Activated naive CD4-positive, alpha-beta T cell treated with anti-CD3 and anti-CD28 coated beads for 36 hours (primary cell): ENCODE data around the gene SKI. TPM values are rescaled to one million over a fixed set of nuclear protein-coding genes. Genes with fewer than 3 reads are reported as not detected.

ENCODE experiments used
- CTCF ChIA-PET: fragments of 350-600 bp; sonication (Branson Sonifier 250); formaldehyde crosslinking; loops from one replicate; lab custom pipeline; 2021; ENCODE audit warnings: antibody characterized with exemption; lab: Charles Lee
- DNase-seq: peaks from one replicate; pipeline ENCODE4 v3.0.0-alpha.2; 2020
- H3K27ac Mint-ChIP-seq: one replicate; pipeline ENCODE4 v1.8.0; 2021; ENCODE audit warnings: mild to moderate bottlenecking, mixed read lengths
- H3K27me3 Mint-ChIP-seq: one replicate; pipeline ENCODE4 v1.8.0; 2021; ENCODE audit warnings: low read depth, mixed read lengths
- H3K36me3 Mint-ChIP-seq: one replicate; pipeline ENCODE4 v1.8.0; 2021; ENCODE audit warnings: low read depth, mixed read lengths
- H3K4me1 Mint-ChIP-seq: one replicate; pipeline ENCODE4 v1.8.0; 2021; ENCODE audit warnings: low read depth, mixed read lengths
- H3K4me3 Mint-ChIP-seq: one replicate; pipeline ENCODE4 v1.8.0; 2021; ENCODE audit warnings: mild to moderate bottlenecking, moderate library complexity, mixed read lengths
- H3K9me3 Mint-ChIP-seq: one replicate; pipeline ENCODE4 v1.8.0; 2021; ENCODE audit warnings: mixed read lengths
- intact Hi-C: fragments of 100-400 bp; cut with micrococcal nuclease; formaldehyde crosslinking; loops from one replicate; pipeline ENCODE4 v1.15.1; 2023
- total RNA-seq, 2 experiments: library from RNA; stranded (reverse); gene quantifications; one replicate each; pipeline ENCODE4 v1.2.3, GENCODE V29; 2021

SKI gene
- total RNA-seq, 2 experiments from 2014 or later = 25.5 to 26.3 TPM

DNA sequence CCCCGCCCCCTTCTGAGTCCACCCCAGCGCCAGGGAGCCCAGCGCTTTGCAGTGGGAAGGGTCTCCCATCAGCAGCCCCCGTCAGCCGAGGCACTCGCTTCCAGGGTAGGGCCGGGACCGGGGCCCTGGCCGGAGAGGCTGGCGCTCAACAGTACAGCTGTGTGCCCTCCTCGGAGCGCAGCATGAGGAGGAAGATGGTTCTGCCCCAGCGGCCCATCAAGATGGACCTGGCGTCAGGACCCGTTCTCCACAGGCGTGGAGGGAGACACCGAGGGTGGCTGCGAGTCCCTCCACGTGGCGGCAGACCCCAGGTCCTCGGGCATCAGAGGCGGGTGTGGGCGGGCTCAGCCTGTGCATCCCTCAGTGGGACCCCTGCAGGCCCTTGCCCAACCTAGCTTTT lies 109.0 kb downstream of the SKI start:
- no peaks in the 10 kb centered on the region for H3K36me3 Mint-ChIP-seq
- H3K4me3 Mint-ChIP-seq = no peak overlapping the region
- intact Hi-C loops = no loop called here
- no peaks in the 10 kb centered on the region for H3K4me1 Mint-ChIP-seq
- DNase-seq = no peak
- CTCF ChIA-PET = interaction anchor here (0.5 kb wide), 1 partner anchor 74 kb away, joined by 3 read pairs; no protein-coding TSS in a partner anchor
- no peak overlapping the region for H3K27ac Mint-ChIP-seq
- no peaks in the 10 kb centered on the region for H3K9me3 Mint-ChIP-seq
- no peaks in the 10 kb centered on the region for H3K27me3 Mint-ChIP-seq

DNA sequence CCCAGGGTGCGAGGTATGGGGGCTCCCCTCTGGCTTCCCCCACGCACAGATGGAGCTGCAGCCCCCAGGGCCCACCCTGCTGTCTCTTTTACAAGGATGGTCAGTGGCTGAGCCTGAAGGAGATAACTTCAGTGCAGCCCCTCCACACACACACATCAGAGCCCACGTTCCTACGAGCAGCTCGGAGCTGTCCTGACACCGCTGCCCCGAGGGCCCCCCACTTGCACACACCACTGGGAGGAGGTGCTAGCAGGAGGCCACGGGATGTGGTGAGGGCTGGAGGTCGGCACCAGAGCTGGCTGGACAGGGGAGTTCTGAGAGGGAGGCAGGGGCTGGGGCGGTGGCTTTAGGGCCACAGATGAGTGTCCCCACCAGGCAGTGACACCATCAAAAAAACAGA lies 109.4 kb downstream of the SKI start:
- no peaks in the 10 kb centered on the region for H3K9me3 Mint-ChIP-seq
- H3K36me3 Mint-ChIP-seq = no peaks in the 10 kb centered on the region
- no peaks in the 10 kb centered on the region for H3K4me1 Mint-ChIP-seq
- no peaks in the 10 kb centered on the region for H3K27me3 Mint-ChIP-seq
- H3K27ac Mint-ChIP-seq = no peak overlapping the region
- CTCF ChIA-PET = interaction anchor here (0.5 kb wide), 1 partner anchor 75 kb away, joined by 3 read pairs; no protein-coding TSS in a partner anchor
- no peak for DNase-seq
- intact Hi-C loops = no loop called here
- no peak overlapping the region for H3K4me3 Mint-ChIP-seq

DNA sequence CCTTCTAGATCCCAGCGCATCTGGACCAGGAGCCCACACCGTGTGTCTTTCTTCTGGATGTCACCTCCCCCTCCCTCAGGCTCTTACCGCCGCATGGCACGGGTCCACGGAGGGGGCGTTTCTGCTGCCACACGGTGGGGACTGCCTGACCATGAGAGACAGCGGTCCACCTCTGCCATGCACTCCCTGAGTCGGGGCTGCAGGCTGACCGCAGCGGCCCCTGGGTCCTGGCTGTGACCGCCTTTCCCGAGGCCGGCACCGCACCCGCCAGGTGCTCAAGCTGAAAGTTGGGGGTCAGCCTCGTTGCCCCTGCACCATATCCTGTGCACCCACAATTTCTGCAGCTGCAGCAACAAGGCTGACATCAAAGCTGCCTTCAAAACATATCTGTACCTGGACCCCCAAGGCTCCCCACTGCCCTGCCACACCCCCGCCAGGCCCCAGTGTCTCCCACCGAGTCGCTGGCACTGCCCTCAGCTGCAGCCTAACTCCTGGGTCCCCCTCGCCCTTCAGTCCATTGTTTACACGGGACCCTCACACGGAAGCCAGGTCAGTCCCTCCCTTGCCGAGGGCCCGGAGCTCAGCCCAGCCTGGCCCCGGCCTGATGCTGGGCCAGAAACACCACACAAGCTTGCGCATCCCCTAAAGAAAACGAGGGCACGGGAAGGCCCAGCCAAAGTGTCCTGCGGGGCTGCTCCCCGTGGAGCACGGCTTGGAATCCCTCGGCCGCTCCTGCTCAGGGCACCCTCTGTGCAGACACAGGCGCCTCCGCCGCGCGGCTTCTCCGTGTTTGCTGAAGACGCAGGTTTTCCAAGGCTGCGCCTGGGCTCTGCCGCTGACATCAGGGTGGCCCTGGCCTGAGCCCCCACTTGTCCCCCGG lies 111.3 kb downstream of the SKI start:
- H3K36me3 Mint-ChIP-seq = no peaks in the 10 kb centered on the region
- H3K4me3 Mint-ChIP-seq = no peak overlapping the region
- CTCF ChIA-PET = no interaction called here
- H3K27ac Mint-ChIP-seq = no peak overlapping the region
- H3K9me3 Mint-ChIP-seq = no peaks in the 10 kb centered on the region
- intact Hi-C loops = no loop called here
- no peak for DNase-seq
- no peaks in the 10 kb centered on the region for H3K27me3 Mint-ChIP-seq
- no peaks in the 10 kb centered on the region for H3K4me1 Mint-ChIP-seq

DNA sequence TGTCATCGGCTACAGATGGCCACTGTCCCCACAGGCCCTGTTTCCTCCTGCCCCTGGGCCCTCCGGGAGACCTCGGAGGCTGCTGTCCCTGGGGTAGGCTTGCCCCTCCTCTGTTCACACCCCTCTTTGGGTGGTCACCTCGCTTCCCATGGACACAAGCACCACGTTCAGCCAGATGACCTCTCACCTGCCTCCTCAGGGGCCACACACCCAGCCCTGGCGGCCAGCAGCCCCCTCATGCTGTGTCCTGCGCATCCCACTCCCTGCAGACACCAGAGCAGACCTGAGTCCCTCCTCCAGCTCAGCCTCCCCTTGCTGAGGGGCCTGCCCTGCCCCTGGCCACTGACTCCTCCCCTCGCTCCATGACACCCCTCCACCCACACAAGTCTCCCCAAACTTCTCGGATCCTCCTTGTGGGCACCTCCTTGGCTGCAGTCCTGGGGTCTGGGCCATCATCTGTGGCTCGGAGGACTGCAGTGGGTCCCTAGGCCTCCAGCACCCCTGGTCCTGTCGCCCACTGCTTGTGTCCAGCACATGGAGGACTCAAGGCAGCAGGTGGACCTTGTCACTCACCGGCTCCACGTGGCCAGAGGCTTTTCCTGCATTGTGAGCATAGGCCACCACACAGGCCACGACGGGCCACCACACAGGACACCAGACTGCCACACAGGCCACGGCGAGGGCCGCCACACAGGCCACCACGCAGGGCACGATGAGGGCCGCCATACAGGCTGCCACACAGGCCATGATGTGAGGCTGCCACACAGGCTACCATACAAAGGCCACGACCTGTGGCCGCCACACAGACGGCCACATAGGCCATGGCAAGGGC lies 112.2 kb downstream of the SKI start:
- Mint-ChIP-seq H3K4me3 (no peak overlapping the region), H3K36me3 (no peaks in the 10 kb centered on the region), H3K4me1 (no peaks in the 10 kb centered on the region), H3K27ac (no peak overlapping the region), H3K27me3 (no peaks in the 10 kb centered on the region), H3K9me3 (no peaks in the 10 kb centered on the region)
- CTCF ChIA-PET = no interaction called here
- intact Hi-C loops = no loop called here
- DNase-seq = no peak

DNA sequence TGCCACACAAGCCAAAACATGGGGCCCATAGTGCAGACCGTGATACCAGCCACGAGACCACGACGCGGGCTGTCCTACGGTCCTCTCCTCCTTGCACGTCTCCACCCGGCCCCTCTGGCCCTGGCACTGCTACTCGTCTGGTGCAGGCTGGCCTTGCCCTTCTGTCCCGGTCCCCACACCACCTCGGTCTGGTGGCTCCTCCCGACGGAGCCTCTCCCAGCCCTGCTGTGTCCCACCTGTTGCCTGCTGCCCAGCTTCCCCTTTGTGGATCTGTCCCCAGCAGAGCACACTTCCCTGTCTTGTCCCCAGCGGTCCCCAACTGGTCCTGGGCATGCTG lies 112.8 kb downstream of the SKI start:
- intact Hi-C loops = no loop called here
- Mint-ChIP-seq H3K4me1 (no peaks in the 10 kb centered on the region), H3K36me3 (no peaks in the 10 kb centered on the region), H3K4me3 (no peak overlapping the region), H3K27ac (no peak overlapping the region), H3K9me3 (no peaks in the 10 kb centered on the region), H3K27me3 (no peaks in the 10 kb centered on the region)
- CTCF ChIA-PET = no interaction called here
- DNase-seq = no peak

DNA sequence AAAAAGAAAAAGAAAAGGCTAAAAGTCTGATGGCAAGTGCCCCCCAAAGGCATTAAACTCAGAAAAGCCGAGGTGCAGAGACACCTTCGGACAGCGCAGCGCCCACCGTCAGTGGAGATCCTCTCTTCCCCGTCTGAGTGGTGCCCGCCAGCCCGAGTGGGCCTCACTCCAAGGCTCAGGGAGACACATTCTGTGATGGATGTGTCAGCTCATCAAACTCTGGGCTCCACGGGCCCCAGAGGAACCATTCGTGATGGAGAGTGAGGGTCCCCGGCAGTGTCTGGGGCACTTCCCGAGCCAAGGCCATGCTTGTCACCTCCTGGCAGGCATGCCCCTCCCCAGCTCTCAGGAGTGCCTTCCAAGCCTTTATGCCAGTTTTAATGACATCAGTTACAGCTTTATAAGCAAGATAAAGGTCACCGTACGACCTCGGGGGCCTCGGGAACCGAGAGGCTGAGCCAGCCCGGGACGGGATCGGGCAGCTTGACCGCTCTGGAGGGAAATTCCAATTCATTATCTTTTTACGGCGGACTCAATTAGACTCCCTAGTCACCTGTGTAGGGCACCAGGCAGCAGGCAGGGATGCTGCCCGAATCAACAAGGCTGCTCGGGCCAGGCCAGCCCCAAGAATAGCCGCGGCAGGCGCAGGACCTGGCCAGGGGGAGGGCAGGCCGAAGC lies 113.7 kb downstream of the SKI start:
- Mint-ChIP-seq H3K27ac (no peak overlapping the region), H3K4me1 (no peaks in the 10 kb centered on the region), H3K4me3 (no peak overlapping the region), H3K27me3 (no peaks in the 10 kb centered on the region), H3K9me3 (no peaks in the 10 kb centered on the region), H3K36me3 (no peaks in the 10 kb centered on the region)
- CTCF ChIA-PET = no interaction called here
- intact Hi-C loops = no loop called here
- no peak for DNase-seq

DNA sequence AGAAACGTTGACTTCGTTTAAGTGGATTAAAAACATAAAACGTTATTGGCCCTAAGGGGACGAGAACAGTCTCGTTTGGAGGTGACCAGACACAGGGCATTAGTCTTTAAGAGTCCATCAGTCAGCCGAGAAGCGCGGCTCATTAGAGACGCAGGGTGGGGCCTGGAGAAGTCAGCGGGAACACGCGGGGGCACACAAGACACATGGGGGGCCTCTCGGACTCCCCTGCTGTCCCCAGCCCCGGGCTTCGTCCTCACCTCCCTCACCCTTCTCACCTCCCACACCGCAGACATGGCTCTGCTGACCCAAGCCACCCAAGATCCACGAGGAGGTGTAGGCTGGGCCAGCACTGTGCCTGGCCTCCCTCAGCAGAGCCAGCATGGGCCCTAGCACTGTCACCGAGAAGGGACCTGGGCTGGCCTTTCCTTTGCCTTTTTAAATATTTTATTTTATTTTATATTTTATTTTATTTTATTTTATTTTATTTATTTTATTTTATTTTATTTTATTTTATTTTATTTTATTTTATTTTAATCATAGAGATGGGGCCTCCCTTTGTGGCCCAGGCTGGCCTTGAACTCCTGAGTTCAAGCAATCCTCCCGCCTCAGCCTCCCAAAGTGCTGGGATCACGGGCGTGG lies 114.4 kb downstream of the SKI start:
- CTCF ChIA-PET = no interaction called here
- Mint-ChIP-seq H3K36me3 (no peaks in the 10 kb centered on the region), H3K4me3 (no peak overlapping the region), H3K9me3 (no peaks in the 10 kb centered on the region), H3K27me3 (no peaks in the 10 kb centered on the region), H3K27ac (no peak overlapping the region), H3K4me1 (no peaks in the 10 kb centered on the region)
- intact Hi-C loops = no loop called here
- no peak for DNase-seq

DNA sequence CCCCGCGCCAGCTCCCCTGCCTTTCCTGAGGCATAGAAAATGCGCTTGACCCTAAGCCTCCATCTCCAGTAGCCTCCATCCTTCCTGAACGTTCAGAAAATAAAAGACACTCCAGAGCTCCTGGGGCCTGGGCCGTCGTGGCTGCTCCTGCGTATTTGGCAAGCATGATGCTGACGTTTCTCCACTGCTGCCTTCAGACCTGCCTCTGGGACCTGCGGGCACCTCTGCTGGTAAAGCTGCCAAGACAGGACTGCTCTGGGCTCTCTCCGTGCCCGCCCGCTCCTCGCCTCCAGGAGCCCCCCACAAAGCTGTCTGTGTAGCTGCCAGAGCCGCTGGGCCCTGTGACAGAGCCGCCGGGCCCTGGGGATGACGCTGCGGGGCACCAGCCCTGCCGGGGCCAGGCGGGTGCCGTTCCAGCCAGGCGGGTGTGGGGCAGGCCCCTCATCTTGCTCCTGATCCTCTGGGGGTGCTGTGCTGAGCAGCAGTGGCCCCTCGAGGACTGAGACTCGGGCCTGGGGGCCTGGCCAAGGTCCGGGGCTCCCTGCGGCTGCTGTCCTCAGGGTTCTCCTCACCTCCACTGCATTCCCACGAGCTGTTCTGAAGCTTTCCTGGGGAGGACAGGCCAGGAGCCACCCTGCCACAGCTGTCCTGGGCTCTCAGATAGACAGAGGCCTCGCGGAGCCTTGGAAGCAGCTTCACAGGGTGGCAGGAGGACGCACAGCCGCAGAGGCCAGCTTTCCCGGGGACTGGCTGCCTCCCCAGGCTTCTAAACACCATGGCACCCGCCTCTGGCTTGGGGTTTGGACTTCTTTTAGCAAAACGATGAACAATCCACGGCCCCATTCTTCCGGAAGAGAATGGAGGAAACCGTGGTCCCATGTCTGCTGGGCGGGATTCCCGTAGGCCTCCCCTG lies 115.2 kb downstream of the SKI start:
- H3K36me3 Mint-ChIP-seq = no peaks in the 10 kb centered on the region
- no peaks in the 10 kb centered on the region for H3K27me3 Mint-ChIP-seq
- H3K9me3 Mint-ChIP-seq = no peaks in the 10 kb centered on the region
- no peak overlapping the region for H3K27ac Mint-ChIP-seq
- DNase-seq = no peak
- CTCF ChIA-PET = no interaction called here
- no peak overlapping the region for H3K4me3 Mint-ChIP-seq
- no peaks in the 10 kb centered on the region for H3K4me1 Mint-ChIP-seq
- intact Hi-C loops = no loop called here

DNA sequence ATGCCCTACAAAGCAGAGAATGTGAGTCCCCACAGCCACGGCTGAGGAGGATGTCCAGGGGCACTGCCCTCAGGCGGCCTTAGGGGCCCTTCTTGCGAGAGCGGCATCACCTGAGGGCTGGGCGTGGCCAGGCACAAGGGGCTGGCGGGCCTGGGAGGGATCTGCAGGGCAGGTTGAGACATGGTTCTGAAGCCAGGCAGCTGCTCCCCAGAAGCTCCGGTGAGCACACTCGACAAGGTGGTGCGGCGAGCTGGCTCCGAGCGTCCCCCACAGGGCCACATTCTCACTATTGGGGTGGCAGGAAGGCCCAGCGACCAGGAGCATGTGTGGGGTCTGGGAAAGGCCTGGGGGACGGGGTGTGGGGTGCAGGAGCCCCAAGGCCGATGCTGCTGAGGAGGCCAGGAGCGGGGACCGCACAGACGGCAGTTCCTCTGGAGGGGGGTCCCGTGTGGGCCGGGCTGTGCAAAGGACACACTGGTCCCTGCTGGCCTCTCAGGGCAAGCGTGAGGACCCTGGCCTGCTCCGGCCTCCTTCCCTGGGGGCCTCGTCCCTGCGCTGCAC lies 116.1 kb downstream of the SKI start:
- CTCF ChIA-PET = no interaction called here
- Mint-ChIP-seq H3K27me3 (no peaks in the 10 kb centered on the region), H3K36me3 (no peaks in the 10 kb centered on the region), H3K4me1 (no peaks in the 10 kb centered on the region), H3K4me3 (no peak overlapping the region), H3K9me3 (no peaks in the 10 kb centered on the region), H3K27ac (no peak overlapping the region)
- intact Hi-C loops = no loop called here
- no peak for DNase-seq

DNA sequence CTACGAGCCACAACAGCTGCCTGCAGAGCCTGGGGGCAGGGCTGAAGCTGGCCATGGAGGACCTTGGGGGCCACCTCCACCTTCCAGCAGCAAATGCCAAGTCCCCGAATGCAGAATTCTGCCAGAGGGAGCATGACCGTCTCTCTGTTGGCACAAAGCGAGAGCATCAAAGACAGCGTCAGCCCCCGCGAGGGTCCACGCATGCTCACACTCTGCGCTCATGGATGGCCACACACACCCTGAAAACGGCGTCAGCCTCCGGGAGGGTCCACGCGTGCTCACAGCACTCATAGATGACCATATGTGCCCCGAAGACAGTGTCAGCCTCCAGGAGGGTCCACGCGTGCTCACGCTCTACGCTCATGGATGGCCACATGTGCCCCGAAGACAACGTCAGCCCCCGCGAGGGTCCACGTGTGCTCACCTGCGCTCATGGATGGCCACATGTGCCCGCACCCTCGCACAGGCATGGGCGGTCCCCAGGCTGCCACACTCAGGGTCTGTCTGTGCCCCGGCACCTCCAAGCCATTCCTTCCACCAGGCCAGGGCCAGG lies 116.7 kb downstream of the SKI start:
- Mint-ChIP-seq H3K27ac (no peak overlapping the region), H3K27me3 (no peaks in the 10 kb centered on the region), H3K36me3 (no peaks in the 10 kb centered on the region), H3K4me1 (no peaks in the 10 kb centered on the region), H3K9me3 (no peaks in the 10 kb centered on the region), H3K4me3 (no peak overlapping the region)
- intact Hi-C loops = no loop called here
- no peak for DNase-seq
- CTCF ChIA-PET = no interaction called here
